Stimulated activated naive B cell treated with anti-CD40 and anti-IgM and Interleukin-4, amounts not matched to agents 10 μg/mL and 1 μg/mL and 100 μg/mL, for 72 hours (primary cell): ENCODE data around the gene HEBP2.
A peak's percentile ranks its signal among the peaks of the same experiment; 100 is the strongest.

Experiments used
- ATAC-seq, 2 donors: fragments of 150-1000 bp; cut with Tn5 transposase; replicated peaks; 2 replicates each; pipeline ENCODE4 v1.10.0; 2021; ENCODE audit warnings: moderate library complexity in 1 of 2
- DNase-seq: peaks from one replicate; pipeline ENCODE4 v3.0.0; 2021
- H3K27ac Mint-ChIP-seq: one replicate; pipeline ENCODE4 v1.8.0; 2022; ENCODE audit warnings: mild to moderate bottlenecking, mixed read lengths
- H3K27me3 Mint-ChIP-seq, 2 donors: one replicate each; pipeline ENCODE4 v1.8.0; 2022; ENCODE audit warnings: mixed read lengths in 2 of 2
- H3K36me3 Mint-ChIP-seq, 2 donors: one replicate each; pipeline ENCODE4 v1.8.0; 2022; ENCODE audit warnings: mixed read lengths in 2 of 2, mild to moderate bottlenecking in 1 of 2
- H3K4me1 Mint-ChIP-seq, 2 donors: one replicate each; pipeline ENCODE4 v1.8.0; 2022; ENCODE audit warnings: mixed read lengths in 2 of 2, mild to moderate bottlenecking in 1 of 2
- H3K4me3 Mint-ChIP-seq, 2 donors: one replicate each; pipeline ENCODE4 v1.8.0; 2022; ENCODE audit warnings: mild to moderate bottlenecking in 2 of 2, mixed read lengths in 2 of 2, moderate library complexity in 1 of 2
- H3K9me3 Mint-ChIP-seq, 2 donors: one replicate each; pipeline ENCODE4 v1.8.0; 2022; ENCODE audit warnings: mixed read lengths in 2 of 2, mild to moderate bottlenecking in 1 of 2

Gene HEBP2

DNA sequence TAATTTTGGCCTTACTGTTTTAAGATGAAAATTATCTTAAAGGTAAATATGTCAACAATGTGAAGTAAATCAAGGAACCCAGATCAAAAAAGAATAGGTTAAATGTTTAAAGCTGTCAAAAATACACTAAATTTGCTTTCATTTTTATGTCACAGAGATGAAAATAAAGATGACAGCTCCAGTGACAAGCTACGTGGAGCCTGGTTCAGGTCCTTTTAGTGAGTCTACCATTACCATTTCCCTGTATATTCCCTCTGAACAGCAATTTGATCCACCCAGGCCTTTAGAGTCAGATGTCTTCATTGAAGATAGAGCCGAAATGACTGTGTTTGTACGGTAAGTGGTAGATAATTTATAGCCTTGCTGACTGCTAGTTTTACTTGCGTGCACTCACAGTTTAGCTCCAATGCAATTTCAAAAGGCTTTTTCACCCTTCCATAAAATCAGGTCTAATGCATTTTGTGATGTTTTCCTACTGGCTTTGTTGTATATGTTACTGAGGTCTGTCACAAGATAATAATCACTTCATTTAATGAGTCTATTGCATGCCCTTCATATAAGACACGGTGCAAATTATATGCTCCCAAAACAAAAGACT lies 1.9 kb downstream of the HEBP2 start:
- no peak for ATAC-seq
- H3K27ac Mint-ChIP-seq, result peak overlapping the region; percentile 59
- peaks cover 26 to 37% of the 10 kb centered on the region in 2 donors for H3K36me3 Mint-ChIP-seq
- H3K27me3 Mint-ChIP-seq, result no peaks in the 10 kb centered on the region
- no peak overlapping the region for H3K4me3 Mint-ChIP-seq
- peaks cover 17 to 28% of the 10 kb centered on the region in 2 donors for H3K4me1 Mint-ChIP-seq
- no peaks in the 10 kb centered on the region for H3K9me3 Mint-ChIP-seq
- no peak for DNase-seq

DNA sequence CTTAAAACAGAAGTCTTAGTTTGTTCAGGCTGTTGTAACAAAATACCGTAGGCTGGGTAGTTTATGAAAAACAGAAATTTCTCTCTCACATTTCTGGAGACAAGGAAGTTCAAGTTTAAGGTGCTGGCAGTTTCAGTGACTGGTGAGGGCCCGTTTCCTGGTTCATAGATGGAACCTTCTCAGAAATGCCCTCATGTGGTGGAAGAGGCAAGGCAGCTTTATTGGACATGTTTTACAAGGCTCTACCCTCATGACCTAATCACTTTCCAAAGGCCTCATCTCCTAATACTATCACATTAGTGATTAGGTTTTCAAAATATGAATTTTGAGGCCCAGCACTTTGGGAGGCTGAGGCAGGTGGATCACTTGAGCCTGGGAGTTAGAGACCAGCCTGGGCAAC lies 2.4 kb downstream of the HEBP2 start:
- Mint-ChIP-seq H3K27ac (no peak overlapping the region), H3K4me3 (no peak overlapping the region), H3K36me3 (peaks cover 29 to 42% of the 10 kb centered on the region in 2 donors), H3K4me1 (peaks cover 19 to 29% of the 10 kb centered on the region in 2 donors), H3K9me3 (no peaks in the 10 kb centered on the region), H3K27me3 (no peaks in the 10 kb centered on the region)
- DNase-seq (no peak), ATAC-seq (no peak)

DNA sequence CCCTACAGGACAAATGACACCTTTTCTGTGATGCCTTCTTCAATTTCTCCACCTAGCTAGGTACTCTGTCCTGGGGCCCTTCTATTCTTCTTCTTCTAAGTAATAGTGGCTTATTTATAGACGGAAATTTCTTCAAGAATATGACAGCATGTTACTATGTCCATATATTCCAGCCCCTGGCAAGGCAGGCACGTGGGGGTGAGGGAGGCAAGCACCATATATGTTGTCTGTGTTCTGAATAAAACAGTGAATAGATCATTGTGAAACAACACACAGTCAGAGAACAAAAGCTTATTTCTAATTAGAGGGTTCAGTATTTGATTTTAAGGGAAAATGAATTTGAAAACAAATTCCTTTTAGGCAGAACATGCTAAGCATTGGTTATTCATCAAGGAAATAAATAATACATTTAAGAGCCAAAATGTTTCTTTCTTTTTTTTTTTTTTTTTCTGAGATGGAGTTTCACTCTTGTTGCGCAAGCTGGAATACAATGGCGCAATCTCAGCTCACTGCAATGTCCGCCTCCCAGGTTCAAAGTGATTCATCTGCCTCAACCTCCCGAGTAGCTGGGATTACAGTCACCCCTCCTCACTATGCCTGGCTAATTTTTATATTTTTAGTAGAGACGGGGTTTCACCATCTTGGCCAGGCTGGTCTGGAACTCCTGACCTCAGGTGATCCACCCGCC lies 6.2 kb downstream of the HEBP2 start:
- ATAC-seq (no peak), DNase-seq (no peak)
- no peaks in the 10 kb centered on the region for H3K9me3 Mint-ChIP-seq
- H3K4me3 Mint-ChIP-seq, result no peak overlapping the region
- H3K27ac Mint-ChIP-seq, result no peak overlapping the region
- H3K27me3 Mint-ChIP-seq, result no peaks in the 10 kb centered on the region
- H3K36me3 Mint-ChIP-seq, result peaks cover 46 to 58% of the 10 kb centered on the region in 2 donors
- H3K4me1 Mint-ChIP-seq, result peaks cover 10 to 18% of the 10 kb centered on the region in 2 donors

DNA sequence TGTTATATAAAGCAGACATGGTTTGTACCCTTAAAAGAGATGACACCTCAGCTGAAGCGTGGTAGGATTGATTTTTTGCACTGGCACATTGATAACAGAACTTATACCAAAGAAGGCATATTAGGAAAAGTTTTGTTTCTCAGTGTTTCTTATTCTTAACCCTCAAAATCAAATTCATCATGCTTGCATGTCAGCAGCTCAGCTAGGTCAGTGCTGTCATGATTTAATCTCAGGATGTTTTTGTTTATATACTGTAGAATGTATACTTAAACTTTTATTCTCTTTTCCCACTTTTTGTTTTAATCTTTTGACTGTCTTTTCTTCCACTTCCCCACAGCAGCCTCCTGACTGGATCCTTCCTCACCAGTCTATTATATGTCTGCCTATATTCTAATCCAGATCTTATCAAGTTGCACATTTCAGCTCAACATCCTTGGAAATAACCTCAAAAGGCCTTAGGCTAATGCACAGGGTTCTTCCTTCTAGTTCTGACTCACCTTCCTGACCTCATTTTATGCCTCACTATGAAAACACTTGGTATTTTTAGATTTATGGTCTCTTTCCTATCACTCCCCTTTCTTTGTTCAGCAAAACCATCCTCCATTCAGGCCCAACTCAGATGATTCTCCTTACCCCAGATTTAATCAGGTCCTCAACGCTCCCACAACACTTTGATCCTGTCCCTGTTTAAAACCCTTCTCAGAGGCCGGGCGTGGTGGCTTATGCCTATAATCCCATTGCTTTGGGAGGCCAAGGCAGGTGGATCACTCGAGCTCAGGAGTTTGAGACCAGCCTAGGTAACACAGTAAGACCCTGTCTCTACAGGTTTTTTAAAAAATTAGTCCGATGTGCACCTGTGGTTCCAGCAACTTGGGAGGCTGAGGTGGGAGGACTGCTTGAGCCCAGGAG lies 7.2 kb downstream of the HEBP2 start:
- peaks cover 46 to 62% of the 10 kb centered on the region in 2 donors for H3K36me3 Mint-ChIP-seq
- H3K9me3 Mint-ChIP-seq, result no peaks in the 10 kb centered on the region
- H3K4me3 Mint-ChIP-seq, result no peak overlapping the region
- H3K27ac Mint-ChIP-seq, result peak overlapping the region; percentile 52
- DNase-seq (no peak), ATAC-seq (peak; percentile 77 to 90)
- H3K27me3 Mint-ChIP-seq, result no peaks in the 10 kb centered on the region
- peaks cover 8 to 16% of the 10 kb centered on the region in 2 donors for H3K4me1 Mint-ChIP-seq

DNA sequence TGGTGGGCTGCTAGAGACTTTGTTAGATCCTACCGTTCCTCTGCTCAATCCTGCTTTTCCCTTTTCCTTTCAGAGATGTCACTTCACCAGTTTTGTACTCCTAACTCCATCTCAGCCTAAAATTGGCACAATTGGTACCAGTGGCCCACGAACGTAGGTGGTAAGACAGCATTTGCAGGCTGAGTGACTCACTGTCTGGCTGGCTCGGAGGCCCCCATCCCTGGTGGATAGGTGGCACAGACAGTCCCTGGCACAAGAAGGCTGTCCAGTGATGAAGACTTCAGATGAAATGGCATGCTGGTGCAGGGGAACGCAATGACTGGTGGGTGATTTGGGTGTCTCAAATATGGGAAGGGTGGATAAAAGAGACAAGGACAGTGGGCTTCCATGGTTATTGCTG lies 11.1 kb downstream of the HEBP2 start:
- H3K27me3 Mint-ChIP-seq, result no peaks in the 10 kb centered on the region
- no peak overlapping the region for H3K4me3 Mint-ChIP-seq

GRCh38 chr6:138416206-138416605 lies 12.2 kb downstream of the HEBP2 start:
- Mint-ChIP-seq H3K27me3 (no peaks in the 10 kb centered on the region), H3K36me3 (peaks cover 40 to 52% of the 10 kb centered on the region in 2 donors), H3K9me3 (peaks cover 0 to 2% of the 10 kb centered on the region in 2 donors), H3K4me3 (no peak overlapping the region), H3K4me1 (peaks cover 6 to 16% of the 10 kb centered on the region in 2 donors), H3K27ac (peak overlapping the region; percentile 33)
- DNase-seq, result no peak
- ATAC-seq, result no peak

More for the DNA sequence above, 11.1 kb downstream of the HEBP2 start:
- ATAC-seq, result no peak
- no peak for DNase-seq
- Mint-ChIP-seq H3K36me3 (peaks cover 45 to 59% of the 10 kb centered on the region in 2 donors), H3K4me1 (peaks cover 11 to 19% of the 10 kb centered on the region in 2 donors), H3K27ac (no peak overlapping the region), H3K9me3 (peaks cover 0 to 2% of the 10 kb centered on the region in 2 donors)

- DNase-seq (no peak), ATAC-seq (peak; percentile 19 to 78)
- Mint-ChIP-seq H3K4me1 (peaks cover 4 to 11% of the 10 kb centered on the region in 2 donors), H3K27ac (no peak overlapping the region), H3K4me3 (no peak overlapping the region), H3K36me3 (peaks cover 31 to 44% of the 10 kb centered on the region in 2 donors), H3K27me3 (no peaks in the 10 kb centered on the region), H3K9me3 (peaks cover 0 to 2% of the 10 kb centered on the region in 2 donors)
Observed at GRCh38 chr6:138417493-138418117, 13.6 kb downstream of the HEBP2 start.

DNA sequence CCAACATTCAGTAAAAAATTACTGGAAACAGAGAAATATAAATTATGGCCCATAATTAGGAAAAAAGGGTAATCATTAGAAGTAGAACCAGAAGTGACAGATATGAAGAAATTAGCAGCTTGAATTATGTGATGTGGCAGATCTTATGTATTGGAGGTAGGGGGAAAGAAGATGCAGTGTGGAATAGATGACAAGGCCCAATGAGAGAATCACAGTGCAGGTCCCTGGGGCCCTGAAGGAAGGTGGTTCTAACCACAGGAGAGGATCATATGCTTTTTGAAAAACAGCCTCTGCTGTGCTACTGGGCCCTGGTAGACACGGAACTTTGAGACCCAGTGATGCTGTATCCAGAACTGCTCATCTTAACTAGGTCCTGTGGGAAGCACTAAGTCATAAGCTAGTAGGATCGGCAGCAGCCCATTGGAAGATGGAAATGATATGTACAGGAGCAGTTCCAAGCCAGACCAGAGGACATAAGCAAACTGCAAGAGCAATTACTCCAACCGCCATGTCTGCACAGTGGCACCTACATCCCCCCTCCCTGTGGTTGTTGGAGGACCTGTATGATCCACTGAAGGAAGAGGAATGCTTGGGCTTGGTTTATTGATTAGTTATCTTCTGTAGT lies 14.2 kb downstream of the HEBP2 start:
- Mint-ChIP-seq H3K9me3 (peaks cover 0 to 2% of the 10 kb centered on the region in 2 donors), H3K27ac (no peak overlapping the region), H3K4me3 (no peak overlapping the region), H3K27me3 (no peaks in the 10 kb centered on the region), H3K4me1 (peaks cover 4 to 11% of the 10 kb centered on the region in 2 donors), H3K36me3 (peaks cover 31 to 45% of the 10 kb centered on the region in 2 donors)
- ATAC-seq, result peak; percentile 33 to 63
- DNase-seq, result no peak

DNA sequence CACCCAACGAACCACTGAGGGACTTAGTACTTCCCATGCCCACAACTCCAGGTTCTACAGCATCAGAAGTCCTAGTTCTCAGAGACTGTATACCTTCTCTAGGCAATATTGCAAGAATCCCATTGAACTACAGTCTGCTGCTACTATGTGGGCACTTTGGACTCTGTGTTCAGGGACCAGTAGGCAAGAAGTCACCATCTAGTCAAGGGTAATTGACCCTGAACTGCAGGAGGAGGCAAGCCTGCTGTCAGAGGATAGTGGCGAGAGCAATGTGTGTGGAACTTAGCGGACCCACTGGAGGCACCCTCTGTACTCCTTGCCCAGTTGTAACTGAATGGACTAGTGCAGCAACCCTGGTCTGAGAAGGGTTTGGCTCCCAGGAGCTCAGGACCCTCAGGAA lies 15.7 kb downstream of the HEBP2 start:
- H3K4me1 Mint-ChIP-seq, result peaks cover 4 to 11% of the 10 kb centered on the region in 2 donors
- ATAC-seq (no peak), DNase-seq (no peak)
- no peak overlapping the region for H3K27ac Mint-ChIP-seq
- peaks cover 21 to 38% of the 10 kb centered on the region in 2 donors for H3K36me3 Mint-ChIP-seq
- no peaks in the 10 kb centered on the region for H3K27me3 Mint-ChIP-seq
- H3K9me3 Mint-ChIP-seq, result peaks cover 0 to 2% of the 10 kb centered on the region in 2 donors
- H3K4me3 Mint-ChIP-seq, result no peak overlapping the region

DNA sequence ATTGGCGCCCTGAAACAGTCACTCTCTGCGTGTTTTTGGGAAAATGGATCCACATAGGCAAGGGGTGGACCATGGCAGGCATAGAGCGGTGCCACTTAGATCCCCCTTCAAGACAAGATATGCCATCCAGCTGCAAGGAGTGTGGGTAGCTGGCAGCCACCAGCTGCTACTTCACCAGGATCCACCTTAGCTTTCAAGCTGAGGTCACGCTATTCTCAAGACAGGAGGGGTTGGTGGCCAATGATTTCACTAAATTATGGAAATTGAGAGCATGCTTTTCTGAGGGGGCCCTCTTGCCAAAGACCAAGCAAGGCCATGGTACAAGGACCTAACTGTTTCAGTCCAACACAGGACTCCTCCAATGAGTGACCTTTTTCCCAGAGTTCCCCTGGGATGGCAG lies 16.3 kb downstream of the HEBP2 start:
- H3K4me1 Mint-ChIP-seq, result peaks cover 4 to 11% of the 10 kb centered on the region in 2 donors
- peaks cover 21 to 35% of the 10 kb centered on the region in 2 donors for H3K36me3 Mint-ChIP-seq
- ATAC-seq (no peak), DNase-seq (no peak)
- no peaks in the 10 kb centered on the region for H3K27me3 Mint-ChIP-seq
- H3K4me3 Mint-ChIP-seq, result no peak overlapping the region
- H3K27ac Mint-ChIP-seq, result no peak overlapping the region
- peaks cover 0 to 2% of the 10 kb centered on the region in 2 donors for H3K9me3 Mint-ChIP-seq

GRCh38 chr6:138421089-138421488 lies 17.1 kb downstream of the HEBP2 start:
- Mint-ChIP-seq H3K4me3 (no peak overlapping the region), H3K9me3 (peaks cover 0 to 2% of the 10 kb centered on the region in 2 donors), H3K27ac (no peak overlapping the region), H3K27me3 (no peaks in the 10 kb centered on the region), H3K36me3 (peaks cover 21 to 31% of the 10 kb centered on the region in 2 donors), H3K4me1 (peaks cover 4 to 11% of the 10 kb centered on the region in 2 donors)
- ATAC-seq (no peak), DNase-seq (no peak)

DNA sequence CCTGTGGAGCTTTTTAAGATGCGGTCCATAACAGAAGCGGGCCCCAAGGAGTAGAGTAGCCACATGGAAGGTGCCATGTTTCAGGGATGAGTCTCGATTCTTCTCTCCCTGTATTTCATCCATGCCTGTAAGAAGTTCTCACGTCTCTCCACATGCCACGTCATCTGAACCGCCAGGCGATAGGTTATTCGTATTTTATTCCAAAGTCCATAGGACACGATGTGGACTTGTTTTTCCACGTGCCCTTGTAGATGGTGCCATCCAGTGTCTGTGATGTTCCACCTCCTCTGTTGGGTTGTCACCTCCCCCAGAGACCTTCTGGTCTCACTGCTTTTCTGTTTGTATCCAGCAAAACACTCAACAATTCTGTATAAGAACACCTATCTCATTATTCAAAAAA lies 17.6 kb downstream of the HEBP2 start:
- no peak for DNase-seq
- Mint-ChIP-seq H3K36me3 (peaks cover 21 to 25% of the 10 kb centered on the region in 2 donors), H3K27me3 (no peaks in the 10 kb centered on the region)

GRCh38 chr6:138422861-138423260 lies 18.8 kb downstream of the HEBP2 start:
- Mint-ChIP-seq H3K4me1 (peaks cover 2 to 5% of the 10 kb centered on the region in 2 donors), H3K27me3 (no peaks in the 10 kb centered on the region), H3K36me3 (peaks cover 16 to 20% of the 10 kb centered on the region in 2 donors), H3K9me3 (no peaks in the 10 kb centered on the region), H3K27ac (no peak overlapping the region), H3K4me3 (no peak overlapping the region)
- DNase-seq (no peak), ATAC-seq (no peak)

More for the DNA sequence above, 17.6 kb downstream of the HEBP2 start:
- Mint-ChIP-seq H3K4me1 (peaks cover 4 to 11% of the 10 kb centered on the region in 2 donors), H3K4me3 (no peak overlapping the region), H3K27ac (no peak overlapping the region), H3K9me3 (peaks cover 0 to 2% of the 10 kb centered on the region in 2 donors)
- no peak for ATAC-seq
